CD4-positive, alpha-beta T cell treated with Interferon gamma for 1 hour (primary cell): ENCODE results near the gene BTBD10.

Experiments
- DNase-seq: peaks from one replicate; pipeline ENCODE4 v3.0.0-alpha.2; 2020

Gene BTBD10

DNA sequence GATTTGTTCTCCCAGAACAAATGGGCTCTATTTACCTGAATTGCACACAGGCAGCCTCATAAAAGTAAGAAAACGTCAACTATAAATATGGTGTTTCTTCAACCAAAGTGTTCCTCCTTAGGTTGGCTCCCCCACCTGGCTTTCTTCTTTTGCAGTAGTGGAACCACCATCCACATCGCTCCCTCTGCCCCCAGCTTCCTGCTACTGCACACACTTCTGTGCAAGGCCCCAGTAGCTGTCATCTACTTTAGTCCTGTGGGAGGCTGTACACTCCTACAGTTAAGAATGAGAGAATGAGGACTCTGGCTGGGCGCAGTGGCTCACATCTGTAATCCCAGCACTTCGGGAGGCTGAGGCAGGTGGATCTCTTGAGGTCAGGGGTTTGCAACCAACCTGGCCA lies 95.9 kb downstream of the BTBD10 start:
- no peak for DNase-seq

GRCh38 chr11:13366266-13367026 lies 96.6 kb downstream of the BTBD10 start:
- DNase-seq, result no peak

DNA sequence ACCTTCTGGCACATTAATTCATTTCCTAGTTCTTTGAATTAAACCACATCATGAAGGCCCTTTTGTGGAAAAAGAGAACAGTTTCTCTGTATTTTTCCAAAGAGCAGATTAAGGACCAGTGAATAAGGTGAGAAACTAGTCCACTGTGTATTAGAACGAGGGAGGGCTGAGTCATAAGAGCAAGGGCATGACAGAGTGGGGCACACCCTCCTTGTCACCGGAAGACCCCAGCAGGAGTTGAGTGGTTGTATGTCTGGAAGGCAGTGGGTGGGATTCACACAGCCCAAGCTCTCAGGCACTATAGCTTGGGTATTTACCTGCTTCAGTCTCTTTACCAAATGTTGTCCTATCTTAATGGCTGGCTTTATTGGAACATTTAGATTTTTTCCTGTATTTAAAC lies 98.6 kb downstream of the BTBD10 start:
- DNase-seq, result no peak

- DNase-seq, result no peak
Observed at GRCh38 chr11:13362596-13363109, 100.4 kb downstream of the BTBD10 start.

DNA sequence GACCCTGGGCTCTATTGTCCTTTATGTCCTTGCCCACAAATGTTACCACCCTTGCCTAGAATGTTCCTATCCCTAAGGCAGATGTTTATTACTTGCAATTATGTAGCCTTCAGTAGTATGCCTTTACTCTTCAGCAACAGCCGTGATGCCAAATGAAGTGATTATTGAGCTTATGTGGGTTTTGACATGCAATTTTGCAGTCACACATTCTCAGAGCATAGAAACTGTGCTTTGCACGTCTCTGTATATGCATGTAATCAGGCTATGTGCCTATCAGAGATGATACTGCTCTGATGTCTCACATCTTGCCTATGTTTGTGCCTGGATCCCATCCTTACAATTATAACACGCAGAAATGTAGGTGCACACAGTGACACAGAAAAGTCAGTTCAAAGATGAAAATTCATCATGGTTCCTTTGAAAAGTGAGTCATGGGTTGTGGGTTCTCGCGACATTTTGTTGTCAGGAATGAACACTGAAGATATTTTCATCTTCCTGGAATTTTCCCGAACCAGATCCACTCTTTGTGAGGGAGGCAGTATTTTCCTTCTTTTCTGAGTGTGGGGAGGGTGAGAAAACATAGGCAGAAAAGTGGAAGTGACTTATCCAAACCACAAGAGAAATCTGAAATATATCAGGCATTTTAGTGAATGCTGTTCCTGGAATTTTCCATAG lies 104.3 kb downstream of the BTBD10 start:
- no peak for DNase-seq

DNA sequence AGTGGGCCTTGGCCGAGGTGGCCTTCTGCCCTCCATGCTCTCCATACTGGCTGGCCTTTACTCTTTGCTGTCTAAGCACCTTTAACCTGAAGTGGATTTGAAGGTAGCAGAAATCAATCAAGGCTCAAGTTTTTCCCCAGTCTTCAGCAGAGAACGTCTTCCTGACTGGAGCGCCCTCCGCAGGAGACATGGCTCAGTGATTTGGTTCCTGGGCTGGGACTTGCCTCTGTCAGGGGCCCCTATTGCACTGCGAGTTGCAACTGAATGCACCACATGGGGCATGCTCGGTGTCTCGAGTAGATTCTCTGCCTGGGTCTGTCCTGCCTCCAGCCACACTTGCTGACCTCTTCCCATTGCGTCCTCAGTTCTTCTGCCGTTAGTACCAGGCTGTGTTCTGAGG lies 105.8 kb downstream of the BTBD10 start:
- no peak for DNase-seq

DNA sequence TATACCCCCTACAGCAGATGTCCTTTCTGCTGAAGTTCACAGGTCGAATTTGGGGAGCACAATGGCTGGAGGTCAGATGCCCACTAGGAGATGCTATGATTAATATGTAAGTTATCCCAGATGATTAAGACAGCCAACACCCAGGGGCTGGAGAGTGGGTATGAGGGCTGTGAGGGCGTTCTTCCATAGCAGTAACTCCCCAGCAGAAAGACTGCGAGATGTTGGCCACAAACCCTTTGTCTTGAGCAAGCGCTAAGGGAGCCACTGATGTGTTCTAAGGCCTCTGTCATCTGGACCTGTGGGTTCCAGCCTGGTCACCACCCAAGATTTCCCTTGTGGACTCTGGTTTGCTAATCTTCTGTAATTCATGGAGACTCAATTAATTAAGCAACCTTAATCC lies 107.8 kb downstream of the BTBD10 start:
- no peak for DNase-seq

DNA sequence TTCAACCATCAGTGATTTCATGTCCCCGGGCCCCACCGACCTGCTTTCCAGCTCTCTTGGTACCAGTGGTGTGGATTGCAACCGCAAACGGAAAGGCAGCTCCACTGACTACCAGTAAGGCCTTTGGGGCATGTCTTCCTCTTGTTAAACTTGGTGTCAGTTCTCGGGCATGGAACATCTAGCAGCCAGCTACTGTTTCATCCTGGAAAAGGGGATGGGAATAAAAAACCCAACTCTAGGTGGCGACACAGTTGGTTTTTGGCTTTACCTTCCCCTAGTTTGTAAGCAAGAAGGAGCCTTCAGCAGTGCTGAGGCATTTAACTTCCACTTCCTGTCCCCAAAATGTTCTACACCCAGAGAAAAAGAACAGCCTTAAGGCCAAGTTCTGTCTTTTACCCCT lies 108.7 kb downstream of the BTBD10 start:
- no peak for DNase-seq

DNA sequence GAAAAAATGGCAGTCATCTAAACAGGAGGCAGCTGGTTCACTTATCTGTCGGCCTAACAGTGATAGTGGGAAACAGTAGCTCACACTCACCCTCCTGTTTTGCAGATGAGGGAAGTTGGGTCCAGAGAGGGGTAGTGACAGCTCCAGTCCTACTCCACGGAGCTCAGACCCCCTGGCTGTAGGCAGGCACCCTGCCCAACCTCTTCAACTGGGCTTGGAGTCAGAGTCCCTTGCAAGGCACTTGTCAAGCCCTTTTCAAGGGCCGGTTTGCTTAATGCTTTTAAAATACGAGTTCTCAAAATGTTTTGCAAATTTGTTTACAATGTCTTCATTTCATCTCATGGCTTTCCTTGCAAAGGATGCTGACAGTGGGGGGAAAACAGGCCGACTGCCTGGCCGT lies 110.3 kb downstream of the BTBD10 start:
- no peak for DNase-seq

DNA sequence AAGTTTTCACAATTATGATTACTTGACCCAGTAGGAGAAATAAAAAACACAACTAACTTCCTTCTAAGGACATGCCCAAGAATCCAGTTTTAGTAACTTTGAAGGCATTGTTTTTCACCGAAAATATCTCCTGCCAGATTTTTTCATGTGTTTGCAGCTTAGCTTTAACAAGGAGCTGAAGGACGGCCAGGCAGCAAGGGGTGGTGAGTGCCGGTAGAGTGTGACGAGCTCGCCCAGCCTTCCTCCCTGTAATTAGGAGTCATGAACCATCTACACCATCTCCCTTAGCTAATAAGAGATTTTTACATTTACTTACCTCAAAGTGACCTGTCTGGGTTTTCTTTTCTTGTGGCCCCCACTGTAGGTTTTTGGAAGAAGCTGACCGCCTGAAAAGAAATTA lies 113.4 kb downstream of the BTBD10 start:
- DNase-seq, result no peak

DNA sequence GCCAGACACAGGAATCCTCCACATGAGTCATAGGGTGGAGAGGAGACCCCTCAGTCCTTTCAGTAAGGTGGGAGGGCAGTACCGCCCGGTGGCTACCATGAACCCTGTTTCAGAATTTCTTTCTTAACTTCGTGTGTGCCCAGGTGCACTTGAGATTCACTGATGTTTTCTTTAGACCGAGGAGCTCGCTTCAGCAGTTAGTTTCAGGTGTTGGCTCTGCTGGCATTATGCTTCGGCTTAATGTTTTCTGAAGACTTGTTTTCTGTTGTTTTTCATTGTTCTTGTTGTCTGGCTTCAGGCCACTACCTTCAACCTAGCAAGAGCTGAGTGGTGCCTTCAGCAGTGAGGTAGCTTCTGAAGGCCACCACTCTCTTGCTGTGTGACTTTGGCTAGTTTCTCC lies 114.0 kb downstream of the BTBD10 start:
- DNase-seq, result no peak

GRCh38 chr11:13348305-13348704 lies 114.7 kb downstream of the BTBD10 start:
- no peak for DNase-seq

DNA sequence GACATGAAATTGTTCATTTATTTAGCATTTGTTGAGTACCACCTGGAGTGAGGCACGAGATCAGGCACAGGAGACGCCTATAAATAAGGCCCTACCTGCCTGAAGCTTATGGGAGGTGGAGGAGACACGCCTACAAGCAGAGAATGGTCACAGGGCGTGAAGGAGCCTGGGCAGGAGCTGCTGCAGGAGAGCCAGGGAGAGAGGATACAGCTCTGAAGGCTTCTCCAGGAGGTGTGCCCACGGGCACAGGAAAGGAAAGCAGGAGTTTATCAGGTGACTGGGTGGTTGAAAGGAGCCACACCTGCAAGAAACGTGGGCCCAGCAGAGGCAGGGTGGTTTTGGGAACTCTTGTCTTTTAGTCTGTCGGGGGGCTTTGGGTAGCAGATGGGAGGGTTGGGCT lies 115.1 kb downstream of the BTBD10 start:
- no peak for DNase-seq

- DNase-seq, result no peak
Observed at GRCh38 chr11:13346470-13346869, 116.6 kb downstream of the BTBD10 start.

- DNase-seq, result no peak
Observed at GRCh38 chr11:13344818-13345217, 118.2 kb downstream of the BTBD10 start.

- DNase-seq, result peak; percentile 49
Observed at GRCh38 chr11:13343931-13344717, 118.9 kb downstream of the BTBD10 start.

- no peak for DNase-seq
Observed at GRCh38 chr11:13343067-13343466, 120.0 kb downstream of the BTBD10 start.

DNA sequence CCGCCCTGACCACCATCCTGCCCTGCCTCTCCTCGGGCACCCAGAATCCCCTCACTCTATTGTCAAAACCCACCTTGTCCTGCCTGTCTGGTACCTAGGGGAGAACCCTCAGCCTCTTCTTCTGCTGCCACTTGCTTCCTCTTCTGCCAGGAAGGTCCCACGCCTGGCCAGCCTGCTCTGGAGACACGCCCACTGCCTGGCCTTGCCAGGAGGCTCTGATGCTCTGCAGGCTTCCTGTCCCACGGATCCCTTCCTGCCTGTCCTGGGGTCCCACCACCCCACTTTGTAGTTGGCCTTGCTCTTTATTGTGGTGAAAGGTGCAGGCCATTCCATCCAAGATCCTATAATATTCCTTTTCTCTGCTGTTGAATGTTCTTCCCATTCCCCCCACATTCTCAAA lies 122.0 kb downstream of the BTBD10 start:
- no peak for DNase-seq

GRCh38 chr11:13339195-13340153 lies 123.5 kb downstream of the BTBD10 start:
- no peak for DNase-seq

- DNase-seq, result no peak
Observed at GRCh38 chr11:13338427-13339069, 124.5 kb downstream of the BTBD10 start.

GRCh38 chr11:13338019-13338426 lies 125.0 kb downstream of the BTBD10 start:
- no peak for DNase-seq
